GM21786 (cell line): ENCODE measurements around the gene GRK4.
"Not testable (repeated sequence)": the region's sequence is repeated elsewhere in the genome, so short reads cannot be mapped to it uniquely, and the experiment has no call there.

Source experiments
- ATAC-seq: cut with Tn5 transposase; IDR thresholded peaks from one replicate; pipeline ENCODE4 v1.9.1; 2021; ENCODE audit not compliant: unreplicated experiment

Gene GRK4

DNA sequence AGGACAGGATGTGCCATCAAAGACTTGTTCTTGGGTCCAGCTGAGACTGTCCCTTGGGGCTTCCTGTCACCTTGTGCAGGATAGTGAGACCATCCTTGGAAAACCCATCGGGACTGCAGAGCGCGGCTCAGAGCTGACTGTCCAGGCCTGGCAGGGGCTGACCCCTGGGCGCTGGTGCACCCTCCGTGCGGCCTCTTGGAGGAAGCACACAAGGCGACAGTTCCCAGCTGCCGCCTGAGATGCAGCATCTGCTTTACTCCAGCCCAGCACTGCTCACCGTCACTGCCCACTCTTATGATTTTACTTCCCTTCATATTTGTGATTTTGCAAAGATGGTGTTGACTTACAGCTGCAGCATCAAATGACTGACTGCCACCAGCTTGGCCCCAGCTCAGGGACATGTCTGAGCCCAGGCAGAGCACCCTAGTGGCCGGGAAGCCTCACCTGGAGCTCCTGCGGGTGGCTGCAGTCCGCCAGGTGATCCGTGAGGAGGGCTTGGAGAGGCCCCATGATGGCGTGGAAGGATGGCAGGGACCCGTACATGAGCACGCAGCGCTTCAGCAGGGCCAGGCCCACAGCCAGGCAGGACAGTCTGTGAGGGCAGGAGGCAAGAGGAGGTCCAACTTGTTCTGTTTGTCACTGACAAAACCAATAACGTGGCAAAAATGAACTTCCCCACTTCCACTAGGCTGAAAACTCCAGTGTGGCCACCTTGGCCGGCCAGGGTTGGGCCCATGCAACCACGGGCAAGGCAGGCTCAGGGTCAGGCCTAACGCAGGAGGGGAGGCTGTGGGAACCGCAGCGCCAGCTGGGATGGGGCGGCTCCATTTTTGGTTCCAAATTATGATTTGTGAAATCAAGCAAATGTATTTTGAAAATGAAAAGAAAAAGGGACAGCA lies 22.0 kb upstream of the GRK4 start:
- ATAC-seq = no peak

DNA sequence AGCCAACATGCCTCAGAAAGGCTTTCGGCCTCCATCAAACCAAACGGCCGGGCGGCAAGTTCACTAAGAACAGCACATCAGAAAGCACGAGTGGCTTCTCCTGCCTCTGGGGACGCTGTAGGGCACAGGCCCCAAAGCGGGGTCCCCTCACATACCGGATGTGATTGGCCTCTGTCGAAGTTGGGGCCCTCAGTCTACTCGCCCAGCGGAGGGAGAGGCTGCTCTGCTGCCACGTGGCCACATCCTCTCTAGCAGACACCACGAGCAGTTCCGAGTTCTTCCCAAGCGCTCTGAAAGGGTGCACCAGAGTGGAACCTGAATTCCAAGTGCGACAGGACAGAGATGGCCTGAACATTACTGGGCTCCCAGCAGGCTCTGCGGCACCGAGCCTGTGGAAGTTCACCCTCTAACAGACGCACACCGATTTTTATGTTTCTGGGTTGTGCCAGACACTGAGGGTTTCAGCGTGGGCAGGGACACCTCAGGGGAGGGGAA lies 21.3 kb upstream of the GRK4 start:
- no peak for ATAC-seq

DNA sequence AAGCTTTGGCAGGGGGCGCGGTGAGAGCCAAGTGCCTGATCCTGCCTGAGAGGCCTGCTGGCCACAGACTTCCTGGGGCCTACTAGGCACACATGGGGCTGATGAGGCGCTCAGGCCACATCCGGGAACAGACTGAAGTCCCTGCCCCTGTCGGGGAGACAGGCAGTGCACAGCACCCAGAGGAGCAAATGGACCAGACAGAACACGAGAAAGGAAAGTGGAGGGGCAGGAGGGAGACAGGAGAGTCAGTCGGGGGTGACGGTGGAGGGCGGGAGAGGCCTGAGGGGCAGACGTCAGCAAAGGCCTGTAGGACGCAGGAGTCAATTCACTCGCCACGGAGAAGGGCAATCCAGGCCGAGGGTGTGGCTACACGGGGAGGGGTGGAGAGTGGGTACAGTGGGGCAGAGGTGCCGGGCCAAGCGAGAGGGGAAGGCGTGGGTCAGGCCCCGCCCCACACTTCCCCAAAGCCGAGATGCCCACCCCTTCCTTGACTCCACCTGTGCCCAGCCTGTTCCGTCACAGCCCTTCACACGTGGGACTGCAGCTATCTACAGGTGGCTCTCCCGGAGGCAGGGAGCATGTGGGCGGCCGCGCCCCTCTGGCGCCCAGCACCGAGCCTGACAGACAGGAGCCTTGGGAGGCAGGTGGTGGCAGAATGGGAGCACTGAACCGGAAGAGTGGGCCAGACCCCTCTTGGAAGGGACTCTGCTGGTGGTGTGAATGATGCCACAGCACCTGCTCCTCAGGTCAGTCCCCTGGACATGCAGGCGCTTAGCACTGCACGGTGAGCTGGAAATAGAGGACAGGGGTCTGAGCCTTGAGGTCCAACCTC lies 20.6 kb upstream of the GRK4 start:
- ATAC-seq = no peak

DNA sequence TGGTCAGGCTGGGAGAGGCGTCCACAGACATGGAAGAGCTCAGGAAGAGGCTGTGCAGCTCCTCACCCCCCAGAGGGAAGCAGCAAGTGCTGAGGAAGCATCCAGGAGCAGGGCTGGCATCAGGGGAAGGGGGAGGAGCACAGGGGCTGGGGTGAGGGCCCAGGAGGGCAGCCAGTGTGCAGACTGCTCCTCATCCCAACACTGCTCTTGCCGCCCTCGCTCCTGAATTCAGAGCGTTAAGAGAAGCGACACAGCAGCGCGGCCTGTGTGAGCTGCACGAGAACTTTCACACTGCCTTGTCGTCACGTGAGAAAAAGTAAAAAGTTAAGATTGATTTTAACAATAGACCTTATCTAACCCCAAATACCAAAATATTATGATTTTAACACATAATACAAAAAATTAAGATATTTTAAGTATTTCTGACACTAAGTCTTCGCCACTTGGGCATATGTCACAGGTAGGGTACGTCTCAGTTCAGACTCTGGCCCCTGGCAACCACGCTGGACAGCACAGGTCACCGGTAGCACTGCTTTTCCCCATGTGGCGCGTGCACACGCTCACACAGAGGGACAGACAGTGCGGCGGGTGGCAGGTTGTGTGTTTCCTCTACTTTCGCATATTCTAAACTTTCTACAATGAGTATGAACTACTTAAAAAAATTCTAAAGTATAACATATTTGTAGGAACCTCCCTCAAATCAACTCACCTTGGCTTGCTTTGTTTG lies 19.8 kb upstream of the GRK4 start:
- ATAC-seq = no peak

DNA sequence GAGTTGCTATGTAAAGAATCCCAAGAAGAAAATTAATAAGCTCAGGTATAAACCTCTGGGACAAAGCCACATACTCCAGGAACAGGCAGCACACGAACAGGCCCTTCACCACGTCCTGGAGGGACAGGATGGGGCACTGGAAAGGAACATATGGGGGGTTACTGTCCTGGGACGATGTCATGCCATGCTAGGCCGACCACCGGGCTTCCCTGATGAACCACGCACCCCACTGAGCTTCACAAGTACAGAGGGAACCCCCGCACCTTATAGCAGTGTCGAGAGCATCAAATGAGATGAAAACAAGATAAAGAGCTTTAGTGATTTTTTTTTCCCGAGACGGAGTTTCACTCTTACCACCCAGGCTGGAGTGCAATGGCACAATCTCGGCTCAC lies 19.3 kb upstream of the GRK4 start:
- ATAC-seq = no peak

DNA sequence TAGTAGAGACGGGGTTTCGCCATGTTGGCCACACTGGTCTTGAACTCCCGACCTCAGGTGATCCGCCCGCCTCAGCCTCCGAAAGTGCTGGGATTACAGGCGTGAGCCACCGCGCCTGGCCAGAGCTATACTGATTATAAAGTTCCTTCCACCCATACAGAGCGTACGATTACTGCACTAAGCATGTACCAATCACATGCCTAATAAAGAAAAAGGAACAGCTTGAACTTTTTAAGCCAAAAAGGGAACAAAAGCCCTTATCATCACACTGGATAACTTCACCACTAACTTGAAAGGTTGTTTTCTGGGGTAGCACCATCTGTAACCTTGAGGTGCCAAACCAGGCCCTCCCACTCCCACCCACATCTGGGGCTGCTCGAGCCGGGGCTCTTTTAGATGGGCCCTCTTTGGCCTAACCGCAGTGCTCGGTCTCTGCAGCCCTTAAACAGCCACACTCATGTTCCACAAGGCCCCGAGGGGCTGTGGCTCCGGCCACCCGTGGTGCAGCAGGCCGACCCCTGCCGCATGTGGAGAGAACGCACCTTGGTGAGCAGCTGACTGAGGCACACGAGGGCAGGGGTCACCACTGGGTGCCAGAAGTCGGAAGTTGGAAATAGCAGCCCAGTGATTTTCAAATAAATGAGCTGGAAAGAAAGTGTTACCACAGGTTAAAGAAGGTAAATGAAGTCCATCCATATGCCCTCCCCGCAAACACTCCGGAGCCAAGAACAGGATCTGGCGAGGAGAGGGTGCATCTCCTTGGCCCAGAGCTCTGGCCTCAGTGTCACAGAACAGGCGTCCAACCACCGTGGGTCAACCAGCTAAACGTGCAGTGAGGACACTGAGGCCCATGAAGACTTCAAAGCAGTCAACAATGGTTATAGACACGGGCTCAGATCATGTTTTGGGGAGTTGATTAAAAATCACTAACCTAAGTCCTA lies 18.5 kb upstream of the GRK4 start:
- ATAC-seq = no peak

DNA sequence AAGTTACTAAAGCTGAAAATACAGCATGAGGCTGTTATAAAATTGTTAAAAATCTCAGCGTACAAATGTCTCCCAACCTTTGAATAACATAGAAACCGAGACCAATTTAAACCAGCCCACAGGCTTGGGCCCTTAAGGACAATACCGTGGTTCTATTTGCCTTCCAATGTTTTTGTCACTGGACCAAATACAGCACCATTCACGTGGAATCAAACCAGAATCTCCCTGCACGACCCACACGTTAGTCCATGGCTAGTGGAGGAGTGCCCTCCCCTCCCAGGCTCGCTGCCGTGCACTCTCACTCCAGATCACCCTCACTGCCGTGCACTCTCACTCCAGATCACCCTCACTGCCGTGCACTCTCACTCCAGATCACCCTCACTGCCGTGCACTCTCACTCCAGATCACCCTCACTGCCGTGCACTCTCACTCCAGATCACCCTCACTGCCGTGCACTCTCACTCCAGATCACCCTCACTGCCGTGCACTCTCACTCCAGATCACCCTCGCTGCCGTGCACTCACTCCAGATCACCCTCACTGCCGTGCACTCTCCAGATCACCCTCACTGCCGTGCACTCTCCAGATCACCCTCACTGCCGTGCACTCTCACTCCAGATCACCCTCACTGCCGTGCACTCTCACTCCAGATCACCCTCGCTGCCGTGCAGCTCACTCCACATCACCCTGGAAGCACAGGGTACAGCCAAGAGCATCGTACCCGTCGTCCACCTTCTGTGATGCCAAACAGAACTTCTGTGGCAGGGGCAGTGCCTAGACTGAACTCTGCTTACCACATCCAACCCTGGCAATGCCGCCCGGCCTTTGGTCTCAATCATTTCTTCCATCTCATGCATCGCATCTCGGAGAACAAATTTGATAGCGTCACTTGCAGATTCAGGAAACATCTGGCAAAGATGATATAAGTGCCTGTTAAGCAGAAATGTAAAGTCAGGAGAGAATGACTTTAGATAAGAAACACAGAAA lies 17.5 kb upstream of the GRK4 start:
- ATAC-seq = not testable (repeated sequence)

DNA sequence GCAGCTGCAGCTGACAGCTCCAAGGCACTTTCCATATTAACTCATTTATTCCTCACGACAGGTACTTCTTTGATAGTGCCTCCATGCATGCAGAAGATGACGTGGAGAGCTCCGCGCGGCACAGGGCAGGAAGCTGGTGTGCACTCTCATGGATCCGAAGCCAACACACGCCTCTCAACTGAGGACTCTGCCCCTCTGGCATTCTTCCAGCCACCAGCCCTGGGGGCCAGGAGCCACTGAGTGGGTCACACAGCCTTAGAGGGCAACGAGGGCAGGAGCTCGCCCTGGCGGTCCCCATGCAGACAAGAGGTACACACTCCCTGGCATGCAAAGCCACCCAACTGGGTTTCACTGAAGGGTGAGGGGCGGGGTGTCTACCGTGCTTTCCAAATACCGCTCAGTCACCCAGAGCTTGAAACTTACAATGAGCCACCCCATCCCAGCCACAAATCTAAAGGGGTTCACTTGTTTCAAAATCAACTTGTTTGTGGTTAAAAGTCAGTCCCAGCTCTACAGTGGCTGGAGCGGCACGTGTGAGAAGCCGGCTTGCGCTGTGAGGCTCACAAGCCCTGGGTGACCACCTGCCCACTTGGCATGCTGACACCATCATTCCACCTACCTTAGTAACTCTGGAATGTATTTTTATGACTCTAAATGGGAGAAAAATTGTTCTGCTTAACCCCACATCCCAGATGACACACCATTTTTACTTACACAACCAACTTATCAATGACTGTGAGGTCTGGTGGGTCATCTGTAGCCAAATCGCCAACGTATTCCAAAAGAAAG lies 16.4 kb upstream of the GRK4 start:
- no peak for ATAC-seq

DNA sequence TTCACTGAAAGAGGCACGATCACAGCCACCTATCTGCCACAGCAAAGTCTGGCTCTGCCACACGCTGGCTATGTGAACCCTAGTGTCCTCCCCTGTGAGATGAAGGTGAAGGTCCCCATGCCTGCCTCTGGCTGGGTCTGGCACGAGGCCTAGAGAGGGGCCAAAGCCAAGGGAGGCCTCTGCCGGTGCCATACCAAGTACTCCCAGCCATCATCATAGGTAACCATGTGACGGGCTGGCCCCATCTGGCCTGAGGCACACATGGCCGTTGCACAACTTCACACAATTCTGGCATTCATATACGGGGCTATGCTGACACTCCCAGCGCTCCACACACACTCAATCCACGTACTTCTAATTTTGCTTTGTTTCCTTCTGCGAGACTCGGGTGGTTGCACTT lies 15.4 kb upstream of the GRK4 start:
- no peak for ATAC-seq

DNA sequence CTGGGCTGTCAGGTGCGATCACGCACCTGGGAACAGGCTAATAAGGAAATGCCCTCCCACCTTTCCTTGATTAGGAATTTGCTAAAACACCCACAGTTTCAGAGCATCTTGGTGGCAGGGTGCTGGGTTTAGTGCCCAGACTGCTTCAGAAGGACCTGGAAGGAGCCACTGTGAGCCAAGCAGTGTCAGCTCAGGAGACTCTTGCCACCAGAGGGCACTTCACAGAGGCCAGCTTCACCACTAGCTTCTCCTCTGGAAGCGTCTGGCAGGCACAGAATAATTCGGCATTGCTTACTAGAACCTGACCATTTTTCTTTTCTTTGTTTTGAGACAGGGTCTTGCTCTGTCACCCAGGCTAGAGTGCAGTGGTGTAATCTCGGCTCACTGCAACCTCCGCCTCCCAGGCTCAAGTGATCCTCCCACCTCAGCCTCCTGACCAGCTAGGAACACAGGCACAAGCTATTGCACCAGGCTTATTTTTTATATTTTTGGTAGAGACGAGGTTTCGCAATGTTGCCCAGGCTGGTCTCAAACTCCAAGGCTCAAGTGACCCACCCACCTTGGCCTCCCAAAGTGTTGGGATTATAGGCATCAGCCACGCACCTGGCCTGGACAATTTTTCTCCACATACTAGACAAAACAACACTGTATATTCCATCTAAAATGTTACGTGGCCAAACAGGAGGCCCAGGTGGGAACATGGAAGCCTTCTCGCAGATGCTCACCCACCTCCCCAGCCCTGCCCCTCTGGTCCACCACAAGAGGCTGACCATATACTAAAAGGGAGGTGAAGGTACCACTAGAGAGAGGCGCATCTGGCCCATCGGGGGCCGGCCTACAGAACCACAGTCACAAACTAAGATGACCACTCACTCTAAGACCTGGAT lies 14.2 kb upstream of the GRK4 start:
- no peak for ATAC-seq

DNA sequence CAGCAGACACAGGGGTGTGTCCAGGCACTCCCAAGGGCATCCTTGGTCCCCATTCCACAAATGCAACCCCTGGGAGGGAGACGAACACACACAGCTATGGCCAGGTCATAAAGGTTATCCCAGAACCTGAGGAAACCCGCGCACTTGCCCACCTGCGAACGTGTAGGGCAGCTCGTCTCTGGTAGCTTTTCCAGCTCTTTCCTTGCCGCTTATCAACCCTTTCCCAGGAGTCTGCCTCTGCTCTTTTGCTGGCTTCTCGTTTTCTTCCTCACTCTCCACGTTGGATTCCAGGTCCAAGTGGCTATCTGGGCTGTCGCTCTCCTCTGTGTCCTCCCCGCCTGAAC lies 13.6 kb upstream of the GRK4 start:
- no peak for ATAC-seq

DNA sequence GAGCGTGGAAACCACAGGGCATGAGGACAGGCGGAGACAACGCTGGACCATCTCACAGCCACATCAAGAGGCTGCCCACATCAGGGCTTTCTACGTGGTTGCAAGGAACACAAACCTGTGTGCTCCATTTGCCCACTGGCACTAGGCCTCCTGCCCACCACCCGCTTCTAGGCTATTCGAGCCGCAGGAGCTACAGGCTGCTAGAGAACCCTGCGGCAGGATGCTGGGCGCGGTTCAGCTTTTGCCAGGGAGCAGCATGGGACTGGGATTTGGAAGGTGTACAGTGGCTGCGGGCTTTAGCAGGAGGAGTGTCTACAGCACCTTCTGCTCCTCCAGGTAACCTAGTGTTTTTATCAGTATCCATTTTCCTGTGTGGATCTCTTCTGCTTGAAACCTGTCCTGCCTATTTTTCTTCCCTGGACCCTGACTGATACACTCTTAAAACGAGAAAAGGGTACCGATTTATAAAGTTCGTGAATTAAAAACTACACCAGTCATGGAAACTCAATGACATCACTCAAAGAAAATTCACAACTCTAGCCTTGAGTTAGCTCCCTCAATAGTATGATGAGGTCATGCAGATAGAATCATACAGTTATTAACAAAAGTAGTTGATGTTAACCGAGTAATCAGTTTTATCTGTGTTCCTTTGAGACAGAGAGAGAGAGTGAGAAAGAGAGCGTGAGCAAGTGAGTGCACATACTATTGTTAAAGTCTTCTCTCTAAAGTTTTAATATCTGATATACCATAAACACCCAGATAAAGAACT lies 13.0 kb upstream of the GRK4 start:
- ATAC-seq = no peak

DNA sequence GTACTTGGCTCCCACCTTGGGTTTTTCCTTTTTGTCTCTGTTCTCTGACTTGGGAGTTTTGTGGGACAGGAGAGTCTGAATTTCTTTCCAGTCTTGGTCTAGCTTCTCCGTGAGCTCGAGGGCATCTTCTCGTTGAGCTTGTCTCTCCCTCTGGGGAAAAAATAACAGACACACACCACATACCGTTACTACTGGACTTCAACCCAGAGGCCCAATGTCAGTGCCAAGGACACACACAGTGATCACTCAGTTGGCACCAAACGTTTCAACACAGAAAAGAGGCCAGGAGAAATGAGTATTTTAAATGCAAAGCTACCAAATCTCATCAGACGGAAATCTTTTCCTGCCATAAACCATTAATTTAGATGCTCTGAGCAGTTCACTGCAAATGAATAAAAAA lies 9.9 kb upstream of the GRK4 start:
- ATAC-seq = no peak

DNA sequence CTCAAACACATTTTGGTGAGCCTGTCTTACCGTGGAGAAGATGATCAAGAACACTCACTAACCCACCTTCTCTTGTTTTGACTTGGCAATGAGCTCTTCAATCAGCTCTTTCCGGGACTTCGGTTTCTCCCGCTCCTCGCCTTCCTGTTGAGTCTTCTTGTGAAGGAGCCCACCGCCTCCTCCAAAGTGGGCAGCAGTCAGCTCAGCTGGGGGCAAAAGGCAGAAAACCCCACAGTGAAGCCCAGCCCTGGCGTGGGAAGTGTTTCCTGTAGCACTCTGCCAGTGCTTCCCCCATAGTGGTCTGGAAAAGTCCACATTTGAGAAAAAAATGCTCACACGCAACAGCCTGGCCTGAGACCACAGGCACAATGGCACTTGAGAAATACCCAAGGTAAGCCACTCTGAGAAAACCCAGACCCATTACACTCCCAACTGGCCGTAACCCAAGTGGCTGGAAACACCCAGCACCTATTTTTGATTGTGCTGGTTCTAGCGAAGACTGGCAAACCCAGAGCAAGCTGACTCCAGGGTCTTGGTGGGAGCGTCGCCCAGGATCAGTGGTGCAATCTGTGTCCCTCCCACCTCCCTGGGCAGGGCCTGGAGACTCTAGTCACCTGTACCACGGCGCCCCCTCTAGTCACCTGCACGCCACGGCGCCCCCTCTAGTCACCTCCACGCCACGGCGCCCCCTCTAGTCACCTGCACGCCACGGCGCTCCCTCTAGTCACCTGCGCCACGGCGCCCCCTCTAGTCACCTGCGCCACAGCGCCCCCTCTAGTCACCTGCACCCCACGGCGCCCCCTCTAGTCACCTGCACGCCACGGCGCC lies 8.8 kb upstream of the GRK4 start:
- no peak for ATAC-seq

DNA sequence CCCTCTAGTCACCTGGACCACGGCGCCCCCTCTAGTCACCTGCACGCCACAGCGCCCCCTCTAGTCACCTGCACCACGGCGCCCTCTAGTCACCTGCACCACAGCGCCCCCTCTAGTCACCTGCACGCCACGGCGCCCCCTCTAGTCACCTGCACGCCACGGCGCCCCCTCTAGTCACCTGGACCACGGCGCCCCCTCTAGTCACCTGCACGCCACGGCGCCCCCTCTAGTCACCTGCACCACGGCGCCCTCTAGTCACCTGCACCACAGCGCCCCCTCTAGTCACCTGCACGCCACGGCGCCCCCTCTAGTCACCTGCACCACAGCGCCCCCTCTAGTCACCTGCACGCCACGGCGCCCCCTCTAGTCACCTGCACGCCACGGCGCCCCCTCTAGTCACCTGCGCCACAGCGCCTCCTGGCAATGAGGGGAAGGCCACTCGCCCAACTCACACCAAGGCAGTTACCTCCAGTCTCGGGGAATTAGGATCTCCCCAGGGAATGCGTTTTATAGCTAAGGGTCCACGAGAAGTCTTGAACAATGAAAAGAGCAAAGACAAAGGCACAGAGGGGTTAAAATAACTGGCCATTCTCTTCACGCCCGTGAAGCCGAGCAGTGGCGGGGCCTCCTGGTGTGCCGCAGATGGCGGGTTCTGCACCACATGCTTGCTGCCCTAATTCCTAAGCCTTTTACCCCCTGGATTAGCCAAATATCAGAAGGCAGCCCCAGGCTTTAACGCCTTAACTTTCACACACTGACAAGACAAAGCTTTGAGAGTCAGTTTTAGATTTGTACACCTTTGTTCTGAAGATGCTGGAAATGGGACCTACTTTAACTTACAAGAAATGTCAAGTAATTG lies 8.0 kb upstream of the GRK4 start:
- not testable (repeated sequence) for ATAC-seq
